Dermis blood vessel endothelial cell (primary cell): ENCODE data around the gene IL22RA1. TPM values are rescaled to one million over a fixed set of nuclear protein-coding genes. Genes with fewer than 3 reads are reported as not detected.

Experiments
- DNase-seq: peaks from one replicate; pipeline ENCODE4 v3.0.0; 2010
- total RNA-seq: library from RNA; depleted of rRNA; stranded (reverse); fragments of >200 nt; gene quantifications from 2 replicates; pipeline ENCODE4 v1.2.3, GENCODE V29; 2014

IL22RA1 gene
- total RNA-seq, 1 donor from 2014 or later, result not detected

GRCh38 chr1:24096009-24096738 lies 46.8 kb downstream of the IL22RA1 start:
- DNase-seq, result no peak

DNA sequence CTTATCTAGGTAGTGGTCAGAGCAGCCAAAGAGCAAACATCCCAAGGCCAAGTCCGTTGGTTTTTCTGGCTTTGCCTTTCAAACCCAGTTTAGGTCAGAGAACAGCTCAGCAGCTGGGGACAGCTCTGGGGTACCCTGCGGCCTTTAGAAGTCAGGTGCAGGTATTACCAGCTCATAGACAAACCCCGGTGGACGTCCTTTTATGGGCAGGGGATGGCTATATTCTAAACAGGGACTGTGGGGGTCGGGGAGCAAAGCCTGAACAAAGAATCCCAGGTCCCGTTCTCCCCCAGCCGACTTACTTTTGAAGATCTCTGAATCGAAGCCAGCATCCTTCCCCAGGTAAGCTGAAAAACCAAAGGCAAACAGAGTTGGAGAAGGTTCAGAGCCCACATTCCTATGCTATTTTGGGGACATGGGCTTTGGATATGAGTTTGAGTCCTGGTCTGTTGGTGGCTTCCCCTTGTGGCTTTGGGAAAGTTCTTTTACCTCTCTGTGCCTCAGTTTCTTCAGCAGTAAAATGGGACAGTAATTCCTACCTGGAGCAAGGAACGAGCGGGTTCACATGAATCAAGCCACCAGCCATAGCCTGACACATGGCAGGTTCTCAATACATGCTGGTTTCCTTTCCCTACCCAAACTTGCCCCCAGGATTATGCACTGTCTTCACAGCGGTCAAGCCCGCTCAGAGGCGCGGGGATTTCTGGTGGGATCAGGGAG lies 47.6 kb downstream of the IL22RA1 start:
- no peak for DNase-seq

GRCh38 chr1:24094554-24094953 lies 48.4 kb downstream of the IL22RA1 start:
- no peak for DNase-seq

GRCh38 chr1:24093732-24094131 lies 49.2 kb downstream of the IL22RA1 start:
- DNase-seq, result no peak

- no peak for DNase-seq
These were observed 50.0 kb downstream of the IL22RA1 start for GRCh38 chr1:24092979-24093378.

DNA sequence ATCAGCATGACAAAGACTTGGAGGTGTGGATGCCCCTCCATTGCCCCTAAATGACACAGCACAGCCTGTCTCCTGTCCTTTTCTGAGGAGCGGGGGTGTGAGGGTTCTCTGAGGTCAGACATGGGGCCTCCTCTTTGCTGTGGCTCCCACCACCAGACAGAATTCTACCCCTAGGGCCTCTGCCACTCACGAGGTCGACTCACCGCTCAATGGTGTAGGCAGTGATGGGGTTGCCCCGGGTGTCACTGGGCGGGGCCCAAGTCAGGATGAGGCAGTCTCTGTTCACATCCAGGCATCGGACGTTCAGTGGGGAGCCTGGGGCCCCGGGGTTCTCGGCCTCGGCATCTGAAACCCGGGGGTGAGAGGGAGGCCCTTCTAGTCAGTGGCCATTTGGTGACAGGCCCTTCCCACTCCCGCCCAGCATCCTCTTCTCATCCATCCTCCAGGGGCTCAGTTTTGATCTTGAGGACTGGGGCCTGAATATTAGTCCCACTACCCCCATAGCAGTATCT lies 50.9 kb downstream of the IL22RA1 start:
- DNase-seq, result no peak

DNA sequence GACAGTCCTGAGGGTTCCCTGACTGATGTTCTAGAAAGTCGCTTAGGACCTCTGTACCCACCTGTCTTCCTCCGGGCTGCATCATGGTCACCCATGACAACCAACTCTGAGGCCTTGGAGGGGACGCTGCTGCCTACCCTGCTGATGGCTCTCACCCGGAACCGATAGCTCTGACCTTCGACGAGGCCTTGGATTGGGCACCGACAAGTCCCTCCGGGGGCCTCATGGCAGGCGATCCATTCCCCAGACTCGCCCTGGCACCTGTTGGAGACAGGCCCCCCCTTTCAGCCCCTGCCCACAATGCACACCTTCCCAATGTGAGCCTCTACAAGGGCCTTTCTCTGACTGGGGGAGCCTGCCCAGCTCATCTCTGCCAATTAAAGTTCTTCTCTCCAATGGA lies 52.2 kb downstream of the IL22RA1 start:
- DNase-seq, result no peak

GRCh38 chr1:24089743-24090555 lies 53.0 kb downstream of the IL22RA1 start:
- DNase-seq, result no peak

GRCh38 chr1:24089027-24089742 lies 53.8 kb downstream of the IL22RA1 start:
- DNase-seq, result no peak

GRCh38 chr1:24086466-24086865 lies 56.5 kb downstream of the IL22RA1 start:
- no peak for DNase-seq

GRCh38 chr1:24085546-24085945 lies 57.4 kb downstream of the IL22RA1 start:
- no peak for DNase-seq

DNA sequence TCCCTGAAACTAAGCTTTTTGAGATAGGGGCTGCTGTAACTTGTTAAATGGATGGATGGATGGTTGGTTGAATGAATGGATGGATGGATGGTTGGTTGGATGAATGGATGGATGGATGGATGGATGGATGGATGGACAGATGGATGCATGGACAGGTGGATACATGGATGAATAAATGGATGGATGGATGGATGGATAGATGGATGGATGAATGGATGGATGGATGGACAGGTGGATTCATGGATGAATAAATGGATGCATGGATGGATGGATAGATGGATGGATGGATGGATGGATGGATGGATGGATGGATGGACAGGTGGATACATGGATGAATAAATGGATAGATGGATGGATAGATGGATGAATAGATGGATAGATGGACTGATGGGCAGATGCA lies 57.9 kb downstream of the IL22RA1 start:
- no peak for DNase-seq

- no peak for DNase-seq
These were observed 58.9 kb downstream of the IL22RA1 start for GRCh38 chr1:24084050-24084449.

- no peak for DNase-seq
These were observed 60.6 kb downstream of the IL22RA1 start for GRCh38 chr1:24082372-24082771.

DNA sequence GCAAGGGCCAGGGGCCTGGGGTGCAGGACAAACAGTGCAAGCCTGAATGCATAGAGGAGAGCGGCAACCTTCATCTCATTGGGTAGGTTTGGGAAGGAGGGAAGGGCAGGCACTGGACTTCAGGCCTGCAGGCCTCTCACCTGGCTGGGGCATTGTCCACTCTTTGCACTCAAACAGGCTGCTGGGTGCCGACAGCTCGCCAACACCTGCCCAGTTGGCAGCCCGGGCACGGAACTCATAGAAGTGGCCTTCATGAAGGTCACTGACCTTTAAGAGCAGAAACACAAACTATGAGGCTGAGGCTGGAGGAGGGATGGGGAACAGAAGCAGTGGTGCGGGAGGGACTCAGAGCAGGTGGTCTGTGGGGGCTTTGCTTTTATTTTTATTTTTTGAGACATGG lies 61.8 kb downstream of the IL22RA1 start:
- no peak for DNase-seq

DNA sequence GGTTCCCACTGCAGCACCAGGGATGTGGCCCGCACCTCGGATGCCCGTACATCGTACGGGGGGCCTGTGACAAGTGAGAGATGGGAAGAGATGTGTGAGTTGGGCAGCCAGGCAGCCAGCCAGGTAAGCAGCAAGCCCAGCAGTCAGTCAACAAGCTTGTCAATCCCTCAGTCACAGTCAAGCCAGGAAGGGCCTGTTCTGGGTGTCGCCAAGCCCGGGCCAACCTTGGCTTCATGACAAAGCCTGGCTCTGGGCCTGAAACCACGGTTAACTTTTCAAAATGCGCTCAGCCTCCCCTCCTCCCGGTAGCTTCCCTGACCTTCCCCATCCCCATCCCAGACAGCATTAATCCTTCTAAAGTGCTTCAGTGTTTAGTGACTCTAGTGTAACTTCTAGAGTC lies 62.8 kb downstream of the IL22RA1 start:
- no peak for DNase-seq

DNA sequence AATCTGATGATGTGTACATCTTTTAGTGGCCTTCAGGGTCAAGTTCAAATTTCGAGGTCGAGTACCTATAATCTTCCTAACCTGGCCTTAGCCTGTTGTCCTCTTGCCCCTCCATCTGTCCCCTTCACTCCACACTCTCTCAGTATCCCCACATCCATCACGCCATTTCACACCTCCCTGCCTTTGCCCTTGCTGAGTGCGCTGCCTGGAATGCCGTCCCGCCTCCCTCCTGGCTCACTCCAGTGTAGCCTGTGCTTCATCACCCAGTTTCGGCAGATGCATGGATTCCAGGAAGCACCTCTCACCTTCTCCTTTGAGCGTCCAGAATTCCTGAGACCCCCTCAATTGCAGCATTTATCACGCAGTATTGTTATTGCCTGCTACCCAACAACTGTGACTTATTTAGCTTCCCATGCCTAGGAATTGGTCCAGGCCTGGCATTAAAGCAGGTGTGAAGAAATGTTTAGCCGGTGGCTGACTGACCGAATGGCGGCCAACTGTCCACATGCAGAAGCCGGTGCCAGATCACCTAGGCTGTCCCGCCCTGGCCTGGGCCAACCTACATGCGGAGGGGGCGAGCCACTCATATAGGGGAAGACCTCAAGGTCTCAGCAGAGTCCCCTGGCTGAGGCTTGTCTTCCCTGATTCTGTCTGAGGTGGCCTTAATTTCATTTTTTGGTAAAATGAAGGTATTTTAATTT lies 65.5 kb downstream of the IL22RA1 start:
- DNase-seq, result no peak

DNA sequence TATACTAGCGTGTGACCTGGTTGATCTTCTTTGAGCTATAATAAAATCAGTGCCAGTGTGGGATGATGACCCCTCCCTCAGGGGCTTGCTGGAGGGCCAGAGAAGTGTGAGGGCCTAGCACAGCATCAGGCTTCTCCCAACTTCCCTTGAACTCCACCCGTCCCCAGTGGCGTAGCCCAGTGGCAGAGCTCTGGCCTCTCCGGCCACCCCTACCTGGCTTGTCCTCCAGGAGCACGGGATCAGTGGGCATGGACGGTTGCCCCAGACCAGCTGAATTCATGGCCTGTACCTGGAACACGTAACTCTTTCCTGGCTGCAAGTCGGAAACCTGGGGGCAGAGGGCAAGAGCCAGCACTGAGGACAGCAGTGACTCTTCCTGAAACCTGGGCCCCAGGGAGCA lies 67.0 kb downstream of the IL22RA1 start:
- no peak for DNase-seq

- no peak for DNase-seq
These were observed 67.4 kb downstream of the IL22RA1 start for GRCh38 chr1:24075590-24075854.

DNA sequence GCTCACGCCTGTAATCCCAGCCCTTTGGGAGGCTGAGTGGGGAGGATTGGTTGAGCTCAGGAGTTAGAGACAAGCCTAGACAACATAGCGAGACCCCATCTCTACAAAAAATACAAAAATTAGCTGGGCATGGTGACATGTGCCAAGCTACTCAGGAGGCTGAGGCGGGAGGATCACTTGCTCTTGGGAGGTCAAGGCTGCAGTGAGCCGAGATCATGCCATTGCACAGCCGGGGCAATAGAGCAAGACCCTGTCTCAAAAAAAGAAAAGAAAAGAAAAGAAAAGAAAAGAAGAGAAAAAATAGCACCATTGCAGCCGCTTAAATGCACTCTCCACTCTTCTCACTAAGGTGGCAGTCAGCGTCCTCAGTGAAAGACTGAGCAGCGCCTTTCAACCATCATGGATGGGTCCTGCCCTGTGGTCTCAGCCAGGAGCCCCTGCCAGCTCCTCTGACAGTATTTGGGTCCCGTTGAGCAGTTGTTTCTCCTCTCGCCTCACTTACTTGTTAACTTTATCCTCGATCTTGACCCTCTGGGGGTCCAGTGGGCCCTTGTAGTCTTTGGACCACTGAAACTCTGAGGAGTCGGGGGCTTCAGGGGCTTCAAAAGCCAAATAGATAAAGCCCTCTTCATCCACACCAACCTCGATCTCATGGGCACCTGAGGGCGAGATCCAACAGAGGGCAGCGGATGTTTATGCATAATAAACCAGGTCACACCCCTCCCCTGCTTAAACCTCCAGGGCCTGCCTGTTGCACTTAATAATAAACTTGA lies 67.9 kb downstream of the IL22RA1 start:
- no peak for DNase-seq

- DNase-seq, result no peak
These were observed 68.7 kb downstream of the IL22RA1 start for GRCh38 chr1:24074196-24074595.
